Naive thymus-derived CD8-positive, alpha-beta T cell (primary cell): ENCODE results near the gene RNU6-9. TPM values are rescaled to one million over a fixed set of nuclear protein-coding genes. Genes with fewer than 3 reads are reported as not detected.

Experiments
- ATAC-seq, 2 donors: fragments of 150-1000 bp; cut with Tn5 transposase in 1 of 2; sonication (Bioruptor Pico), chemical (Tn5 transposase) in 1 of 2; 1 replicate in 1 of 2; 2 replicates in 1 of 2; pipeline ENCODE4 v1.10.0; 2021; ENCODE audit warnings: mild to moderate bottlenecking in 2 of 2, moderate library complexity in 2 of 2
- POLR2A ChIA-PET: fragments of 350-600 bp; sonication (Branson Sonifier 250); formaldehyde crosslinking; loops from one replicate; lab custom pipeline; 2021; ENCODE audit warnings: antibody characterized with exemption; lab: Charles Lee
- DNase-seq, 10 donors: peaks; one replicate each; pipeline versions ENCODE4 v3.0.0 to v3.0.0-alpha.2; 2020 to 2022
- H3K27ac Mint-ChIP-seq, 10 donors: one replicate each; pipeline ENCODE4 v1.8.0; 2020 to 2022; ENCODE audit warnings: mild to moderate bottlenecking in 10 of 10, mixed read lengths in 10 of 10, moderate library complexity in 4 of 10, inconsistent platforms in 1 of 10
- H3K27me3 Mint-ChIP-seq, 5 donors: one replicate each; pipeline ENCODE4 v1.8.0; 2021 to 2022; ENCODE audit warnings: mixed read lengths in 5 of 5
- H3K36me3 Mint-ChIP-seq, 3 donors: one replicate each; pipeline ENCODE4 v1.8.0; 2020 to 2022; ENCODE audit warnings: mixed read lengths in 3 of 3, mild to moderate bottlenecking in 2 of 3, inconsistent platforms in 1 of 3
- H3K4me1 Mint-ChIP-seq, 4 donors: one replicate each; pipeline ENCODE4 v1.8.0; 2021 to 2022; ENCODE audit warnings: mixed read lengths in 4 of 4
- H3K4me3 Mint-ChIP-seq, 10 donors: one replicate each; pipeline ENCODE4 v1.8.0; 2020 to 2022; ENCODE audit warnings: mild to moderate bottlenecking in 10 of 10, mixed read lengths in 10 of 10, moderate library complexity in 6 of 10, inconsistent platforms in 1 of 10
- H3K9me3 Mint-ChIP-seq, 9 donors: one replicate each; pipeline ENCODE4 v1.8.0; 2020 to 2022; ENCODE audit warnings: mixed read lengths in 9 of 9, mild to moderate bottlenecking in 3 of 9, inconsistent platforms in 1 of 9, moderate library complexity in 1 of 9
- polyA plus RNA-seq, 3 donors: library from polyadenylated mRNA; unstranded; fragments of 300-500 nt; fragmentation: Illumina TruSeq; gene quantifications; one replicate each; pipeline ENCODE4 v1.2.3, GENCODE V29; 2021
- total RNA-seq, 8 experiments: library from RNA in 2 of 8; stranded (reverse) in 2 of 8; gene quantifications; one replicate each; pipeline ENCODE4 v1.2.3 and lab custom pipeline; 2021 to 2026

RNU6-9 gene
- total and polyA plus RNA-seq, 5 experiments from 2014 or later = not detected

- no peak overlapping the region for H3K4me3 Mint-ChIP-seq
- DNase-seq (no peak), ATAC-seq (no peak)
- peak overlapping the region in 4 of 10 donors; percentile 46 to 99 (median 52) for H3K27ac Mint-ChIP-seq
- H3K4me1 Mint-ChIP-seq = peaks cover 5 to 72% (median 40%) of the 10 kb centered on the region in 4 donors
- POLR2A ChIA-PET = interaction anchor here (1.0 to 11.8 kb wide), 4 partner anchors 9 to 30 kb away, joined by 3 to 376 read pairs (median 87); partner anchors contain the start of genes KISS1R, MED16, R3HDM4 and RNU6-9
- peaks cover 0 to 24% (median 0%) of the 10 kb centered on the region in 3 donors for H3K36me3 Mint-ChIP-seq
- H3K27me3 Mint-ChIP-seq = peaks cover 0 to 3% (median 0%) of the 10 kb centered on the region in 5 donors
- no peaks in the 10 kb centered on the region for H3K9me3 Mint-ChIP-seq
Measured at GRCh38 chr19:903266-903797, 10.0 kb downstream of the RNU6-9 start.

GRCh38 chr19:904545-904944, 11.3 kb downstream of the RNU6-9 start:
- DNase-seq = no peak
- Mint-ChIP-seq H3K36me3 (peaks cover 0 to 20% (median 3%) of the 10 kb centered on the region in 3 donors), H3K9me3 (no peaks in the 10 kb centered on the region), H3K27ac (peak overlapping the region; percentile 51 to 100 (median 99)), H3K4me1 (peaks cover 12 to 77% (median 50%) of the 10 kb centered on the region in 4 donors), H3K27me3 (no peaks in the 10 kb centered on the region), H3K4me3 (peak overlapping the region in 6 of 10 donors; percentile 13 to 78 (median 38))
- POLR2A ChIA-PET = interaction anchor here (0.7 to 11.8 kb wide), 5 partner anchors 10 to 1137 kb away, joined by 4 to 376 read pairs (median 19); partner anchors contain the start of genes KISS1R, MED16, R3HDM4 and RNU6-9
- ATAC-seq = no peak

- H3K9me3 Mint-ChIP-seq = no peaks in the 10 kb centered on the region
Measured at GRCh38 chr19:906480-906879, 13.2 kb downstream of the RNU6-9 start.

GRCh38 chr19:907183-907853, 14.0 kb downstream of the RNU6-9 start:
- peaks cover 0 to 19% (median 7%) of the 10 kb centered on the region in 3 donors for H3K36me3 Mint-ChIP-seq
- ATAC-seq (peak in 1 of 2 donors; percentile 4), DNase-seq (peak in 3 of 10 donors; percentile 45 to 49 (median 47))
- peak overlapping the region; percentile 99 to 100 (median 100) for H3K27ac Mint-ChIP-seq
- no peaks in the 10 kb centered on the region for H3K27me3 Mint-ChIP-seq
- peak overlapping the region; percentile 48 to 91 (median 86) for H3K4me3 Mint-ChIP-seq
- no peaks in the 10 kb centered on the region for H3K9me3 Mint-ChIP-seq
- peaks cover 14 to 72% (median 62%) of the 10 kb centered on the region in 4 donors for H3K4me1 Mint-ChIP-seq
- POLR2A ChIA-PET = interaction anchor here (0.5 to 11.8 kb wide), 15 partner anchors 10 to 362 kb away, joined by 3 to 376 read pairs (median 6); partner anchors contain the start of genes ABCA7, ARHGAP45, CIRBP and KISS1R

More at GRCh38 chr19:906480-906879, 13.2 kb downstream of the RNU6-9 start:
- no peak for DNase-seq
- Mint-ChIP-seq H3K4me1 (peaks cover 14 to 74% (median 63%) of the 10 kb centered on the region in 4 donors), H3K27ac (peak overlapping the region; percentile 99 to 100 (median 100)), H3K27me3 (no peaks in the 10 kb centered on the region), H3K4me3 (peak overlapping the region; percentile 16 to 91 (median 80)), H3K36me3 (peaks cover 0 to 23% (median 7%) of the 10 kb centered on the region in 3 donors)
- POLR2A ChIA-PET = interaction anchor here (0.7 to 11.8 kb wide), 11 partner anchors 11 to 363 kb away, joined by 3 to 376 read pairs (median 6); partner anchors contain the start of genes CIRBP, KISS1R, MED16 and R3HDM4
- no peak for ATAC-seq

- POLR2A ChIA-PET = interaction anchor here (0.6 to 11.8 kb wide), 5 partner anchors 6 to 181 kb away, joined by 6 to 376 read pairs (median 69); partner anchors contain the start of genes KISS1R, MED16, R3HDM4 and RNU6-9
- H3K4me1 Mint-ChIP-seq = peaks cover 13 to 57% (median 43%) of the 10 kb centered on the region in 4 donors
- peak in 1 of 10 donors; percentile 66 for DNase-seq
- peak overlapping the region; percentile 80 to 100 (median 100) for H3K27ac Mint-ChIP-seq
- peaks cover 0 to 2% (median 0%) of the 10 kb centered on the region in 5 donors for H3K27me3 Mint-ChIP-seq
- no peak for ATAC-seq
- H3K9me3 Mint-ChIP-seq = no peaks in the 10 kb centered on the region
- peaks cover 0 to 10% (median 7%) of the 10 kb centered on the region in 3 donors for H3K36me3 Mint-ChIP-seq
- H3K4me3 Mint-ChIP-seq = peak overlapping the region; percentile 61 to 89 (median 82)
Measured at GRCh38 chr19:911197-912033, 18.1 kb downstream of the RNU6-9 start.

GRCh38 chr19:912181-913079, 19.1 kb downstream of the RNU6-9 start:
- ATAC-seq (no peak), DNase-seq (peak in 5 of 10 donors; percentile 35 to 77 (median 46))
- no peaks in the 10 kb centered on the region for H3K9me3 Mint-ChIP-seq
- H3K4me3 Mint-ChIP-seq = peak overlapping the region; percentile 71 to 92 (median 82)
- peaks cover 13 to 47% (median 33%) of the 10 kb centered on the region in 4 donors for H3K4me1 Mint-ChIP-seq
- POLR2A ChIA-PET = interaction anchor here (1.6 to 9.1 kb wide), 4 partner anchors 7 to 50 kb away, joined by 8 to 165 read pairs (median 83); partner anchors contain the start of genes CFD, MED16 and RNU6-9
- peaks cover 0 to 10% (median 7%) of the 10 kb centered on the region in 3 donors for H3K36me3 Mint-ChIP-seq
- peaks cover 0 to 2% (median 0%) of the 10 kb centered on the region in 5 donors for H3K27me3 Mint-ChIP-seq
- H3K27ac Mint-ChIP-seq = peak overlapping the region in 9 of 10 donors; percentile 43 to 97 (median 94)

- peaks cover 15 to 41% (median 31%) of the 10 kb centered on the region in 4 donors for H3K4me1 Mint-ChIP-seq
- peak within 1 kb of the TSS; percentile 81 to 92 (median 85) for H3K4me3 Mint-ChIP-seq
- ATAC-seq (peak; percentile 40 to 46), DNase-seq (peak; percentile 75 to 89 (median 82))
- peak within 1 kb of the TSS; percentile 80 to 98 (median 94) for H3K27ac Mint-ChIP-seq
- H3K9me3 Mint-ChIP-seq = no peaks in the 10 kb centered on the region
- H3K27me3 Mint-ChIP-seq = peaks cover 0 to 2% (median 0%) of the 10 kb centered on the region in 5 donors
- POLR2A ChIA-PET = interaction anchor here (0.6 to 9.1 kb wide), 6 partner anchors 8 to 872 kb away, joined by 4 to 165 read pairs (median 10); partner anchors contain the start of genes CFD, MED16 and RNU6-9
- peaks cover 0 to 10% (median 7%) of the 10 kb centered on the region in 3 donors for H3K36me3 Mint-ChIP-seq
Measured at GRCh38 chr19:913080-913748, 19.9 kb downstream of the RNU6-9 start, which contains the start of gene R3HDM4. TSS of gene R3HDM4 (minus strand) at chr19:913219. CDS start at chr19:913157, 62 bp downstream.

GRCh38 chr19:916645-917322, 23.5 kb downstream of the RNU6-9 start:
- POLR2A ChIA-PET = interaction anchor here (0.7 to 9.1 kb wide), 12 partner anchors 11 to 282 kb away, joined by 3 to 165 read pairs (median 4); partner anchors contain the start of genes CFD, MED16, PTBP1 and RNU6-9
- peak overlapping the region in 2 of 10 donors; percentile 19 to 67 for H3K27ac Mint-ChIP-seq
- H3K4me3 Mint-ChIP-seq = peak overlapping the region; percentile 22 to 81 (median 48)
- no peak for ATAC-seq
- H3K36me3 Mint-ChIP-seq = no peaks in the 10 kb centered on the region
- peaks cover 0 to 2% (median 0%) of the 10 kb centered on the region in 5 donors for H3K27me3 Mint-ChIP-seq
- H3K9me3 Mint-ChIP-seq = no peaks in the 10 kb centered on the region
- H3K4me1 Mint-ChIP-seq = peaks cover 8 to 27% (median 20%) of the 10 kb centered on the region in 4 donors
- no peak for DNase-seq

- peak within 1 kb of the TSS in 7 of 10 donors; percentile 19 to 91 (median 67) for H3K27ac Mint-ChIP-seq
- POLR2A ChIA-PET = interaction anchor here (0.7 to 9.1 kb wide), 8 partner anchors 12 to 282 kb away, joined by 3 to 165 read pairs (median 4); partner anchors contain the start of genes CFD, MED16, PTBP1 and RNU6-9
- DNase-seq (peak in 4 of 10 donors; percentile 45 to 56 (median 48)), ATAC-seq (peak; percentile 5 to 9)
- peak within 1 kb of the TSS; percentile 45 to 84 (median 78) for H3K4me3 Mint-ChIP-seq
- H3K9me3 Mint-ChIP-seq = no peaks in the 10 kb centered on the region
- H3K36me3 Mint-ChIP-seq = no peaks in the 10 kb centered on the region
- H3K27me3 Mint-ChIP-seq = peaks cover 0 to 2% (median 0%) of the 10 kb centered on the region in 5 donors
- H3K4me1 Mint-ChIP-seq = peaks cover 11 to 29% (median 23%) of the 10 kb centered on the region in 4 donors
Measured at GRCh38 chr19:917323-918151, 24.3 kb downstream of the RNU6-9 start, which contains the start of gene KISS1R. TSS of gene KISS1R (plus strand) at chr19:917333. CDS start at chr19:917503, 170 bp downstream.
